Kidney (tissue), 14 donors: ENCODE data around the gene CBFA2T3. TPM values are rescaled to one million over a fixed set of nuclear protein-coding genes. Genes with fewer than 3 reads are reported as not detected.

Experiments
- DNase-seq, 5 donors: peaks; one replicate each; pipeline ENCODE4 v3.0.0-alpha.2; 2013 to 2020
- FAIRE-seq: peaks from 2 replicates; lab custom pipeline; 2012; peaks lifted over from hg19 to GRCh38; lab: Jason Lieb, UNC
- H3K27ac ChIP-seq, 2 donors: one replicate each; pipeline ENCODE4 v1.7.0; 2013; ENCODE audit warnings: low read depth in 2 of 2, low read length in 2 of 2, inconsistent platforms in 1 of 2
- H3K27me3 ChIP-seq: one replicate; pipeline ENCODE4 v1.7.1; 2013; ENCODE audit warnings: low read length, inconsistent platforms; ENCODE audit not compliant: control insufficient read depth, insufficient read depth
- H3K36me3 ChIP-seq, 3 donors: one replicate each; pipeline versions ENCODE4 v1.7.0 to v1.7.1; 2013; ENCODE audit warnings: low read length in 3 of 3, control low read depth in 1 of 3, inconsistent platforms in 1 of 3; ENCODE audit not compliant: insufficient read depth in 3 of 3, control insufficient read depth in 2 of 3
- H3K4me1 ChIP-seq, 3 donors: one replicate each; pipeline versions ENCODE4 v1.7.0 to v1.7.1; 2013; ENCODE audit warnings: low read length in 3 of 3, inconsistent platforms in 1 of 3, low read depth in 1 of 3; ENCODE audit not compliant: control insufficient read depth in 2 of 3, insufficient read depth in 2 of 3
- H3K4me3 ChIP-seq, 3 donors: one replicate each; pipeline versions ENCODE4 v1.7.0 to v1.8.1; 2013; ENCODE audit warnings: low read length in 3 of 3, control low read depth in 1 of 3, inconsistent platforms in 1 of 3
- H3K9ac ChIP-seq, 3 donors: one replicate each; pipeline versions ENCODE4 v1.7.0 to v1.7.1; 2013; ENCODE audit warnings: low read length in 3 of 3, control low read depth in 1 of 3, inconsistent platforms in 1 of 3
- H3K9me3 ChIP-seq, 3 donors: one replicate each; pipeline versions ENCODE4 v1.7.0 to v1.7.1; 2013; ENCODE audit warnings: low read length in 3 of 3, control low read depth in 1 of 3, inconsistent platforms in 1 of 3; ENCODE audit not compliant: control insufficient read depth in 2 of 3, insufficient read depth in 1 of 3
- CTCF ChIP-seq: IDR thresholded peaks from 3 replicates; pipeline ENCODE4 v1.5.1; 2012; ENCODE audit warnings: mild to moderate bottlenecking, moderate library complexity, borderline replicate concordance; ENCODE audit not compliant: insufficient read depth; ENCODE audit errors: extremely low read depth
- intact Hi-C: fragments of 100-400 bp; cut with DNase I; formaldehyde crosslinking; loops from one replicate; pipeline ENCODE4 v1.11.1; 2022
- polyA plus RNA-seq: library from polyadenylated mRNA; stranded (reverse); fragments of 350-450 nt; fragmentation: Illumina TruSeq; extraction: RNeasy Lipid Tissue Mini Kit (QIAGEN cat#74804); gene quantifications from one replicate; pipeline ENCODE4 v1.2.3, GENCODE V29; 2014; ENCODE audit warnings: low read depth, low replicate concordance; ENCODE audit not compliant: insufficient read depth
- total RNA-seq: library from RNA; stranded (reverse); fragmentation: NEBNext Ultra II Directional; extraction: Animal tissue kit (Norgen Biotek cat#: 25700); gene quantifications from one replicate; pipeline ENCODE4 v1.2.1, GENCODE V29; 2021
- donor health status: control.
- donor health status: control.
- donor health status: control.
- donor health status: control.
- donor health status: control.
- donor health status: DM: yes; HTN: yes; CAD: no.
- donor health status: Normal renal cell carcinoma (clear cell type).

CBFA2T3 gene
- total and polyA plus RNA-seq, 2 donors from 2014 or later: 0.75 to 8.0 TPM

- Histone ChIP-seq H3K4me1 (no peaks in the 10 kb centered on the region), H3K36me3 (no peaks in the 10 kb centered on the region), H3K9me3 (no peaks in the 10 kb centered on the region), H3K4me3 (no peak overlapping the region), H3K27me3 (no peaks in the 10 kb centered on the region), H3K27ac (no peak overlapping the region), H3K9ac (no peak overlapping the region)
- FAIRE-seq (no peak), DNase-seq (no peak)
- intact Hi-C loops: no loop called here
- no peak for TF ChIP-seq CTCF
These were observed 8.3 kb downstream of the CBFA2T3 start for GRCh38 chr16:88968589-88969280.

GRCh38 chr16:88967830-88968588 is 9.0 kb downstream of the CBFA2T3 start:
- TF ChIP-seq CTCF: no peak
- Histone ChIP-seq H3K9me3 (no peaks in the 10 kb centered on the region), H3K27ac (no peak overlapping the region), H3K4me3 (no peak overlapping the region), H3K27me3 (no peaks in the 10 kb centered on the region), H3K9ac (no peak overlapping the region), H3K4me1 (no peaks in the 10 kb centered on the region), H3K36me3 (no peaks in the 10 kb centered on the region)
- DNase-seq (no peak), FAIRE-seq (no peak)
- intact Hi-C loops: no loop called here

GRCh38 chr16:88966986-88967829 is 9.8 kb downstream of the CBFA2T3 start:
- intact Hi-C loops: no loop called here
- Histone ChIP-seq H3K27ac (no peak overlapping the region), H3K4me1 (no peaks in the 10 kb centered on the region), H3K9ac (no peak overlapping the region), H3K9me3 (no peaks in the 10 kb centered on the region), H3K36me3 (no peaks in the 10 kb centered on the region), H3K4me3 (no peak overlapping the region), H3K27me3 (no peaks in the 10 kb centered on the region)
- no peak for FAIRE-seq
- DNase-seq: no peak
- TF ChIP-seq CTCF: no peak
